ENCODE results near the gene LRTM2.

DNA sequence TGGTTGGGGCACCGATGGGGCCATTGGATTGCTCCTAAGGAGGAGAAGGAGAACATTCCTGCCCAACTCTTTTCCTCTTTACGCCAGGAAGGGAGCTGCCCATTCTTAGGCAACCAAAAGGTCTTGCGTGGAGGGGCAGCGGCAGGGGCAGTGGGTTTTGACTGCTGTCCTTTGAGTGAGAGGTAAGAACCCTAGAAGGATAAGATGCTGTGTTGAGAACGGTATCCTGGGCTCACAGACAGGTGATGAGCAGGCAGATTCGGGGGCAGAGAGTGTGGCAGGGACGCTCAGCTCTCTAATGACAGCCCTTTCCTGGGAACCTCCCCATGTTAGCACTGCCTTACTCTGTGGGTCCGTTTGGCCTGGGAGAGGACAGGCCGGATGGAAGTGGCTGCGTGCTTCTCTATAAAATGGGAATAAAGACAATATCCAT is 13.2 kb downstream of the LRTM2 start:
- TF ChIP-seq, protein P1, sequence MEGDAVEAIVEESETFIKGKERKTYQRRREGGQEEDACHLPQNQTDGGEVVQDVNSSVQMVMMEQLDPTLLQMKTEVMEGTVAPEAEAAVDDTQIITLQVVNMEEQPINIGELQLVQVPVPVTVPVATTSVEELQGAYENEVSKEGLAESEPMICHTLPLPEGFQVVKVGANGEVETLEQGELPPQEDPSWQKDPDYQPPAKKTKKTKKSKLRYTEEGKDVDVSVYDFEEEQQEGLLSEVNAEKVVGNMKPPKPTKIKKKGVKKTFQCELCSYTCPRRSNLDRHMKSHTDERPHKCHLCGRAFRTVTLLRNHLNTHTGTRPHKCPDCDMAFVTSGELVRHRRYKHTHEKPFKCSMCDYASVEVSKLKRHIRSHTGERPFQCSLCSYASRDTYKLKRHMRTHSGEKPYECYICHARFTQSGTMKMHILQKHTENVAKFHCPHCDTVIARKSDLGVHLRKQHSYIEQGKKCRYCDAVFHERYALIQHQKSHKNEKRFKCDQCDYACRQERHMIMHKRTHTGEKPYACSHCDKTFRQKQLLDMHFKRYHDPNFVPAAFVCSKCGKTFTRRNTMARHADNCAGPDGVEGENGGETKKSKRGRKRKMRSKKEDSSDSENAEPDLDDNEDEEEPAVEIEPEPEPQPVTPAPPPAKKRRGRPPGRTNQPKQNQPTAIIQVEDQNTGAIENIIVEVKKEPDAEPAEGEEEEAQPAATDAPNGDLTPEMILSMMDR (conservative IDR thresholded peaks at IDR 0.05 in 1 of 2, IDR thresholded peaks at IDR 0.05 in 1 of 2; ENCODE audit: extremely low read depth in 1 of 2, insufficient read depth in 1 of 2, low read depth in 1 of 2, low read length in 2 of 2) = no peak
- no peak for TF ChIP-seq EZH2 (IDR thresholded peaks at IDR 0.05; ENCODE audit: borderline replicate concordance, low read length)

Measured in mammary epithelial cell (primary cell).